NCI-H1436 treated with DMSO at 0.1 percent for 48 hours (cell line): Measurements from ENCODE around the gene CPXM1.

ENCODE experiments used
- DNase-seq: peaks from one replicate; lab custom pipeline; 2025; lab: John Stamatoyannopoulos, UW

CPXM1 gene

GRCh38 chr20:2763186-2763585 is 37.2 kb downstream of the CPXM1 start:
- no peak for DNase-seq

- DNase-seq: no peak
Measured at GRCh38 chr20:2762578-2763131, 37.8 kb downstream of the CPXM1 start.

GRCh38 chr20:2761885-2762284 is 38.5 kb downstream of the CPXM1 start:
- no peak for DNase-seq

DNA sequence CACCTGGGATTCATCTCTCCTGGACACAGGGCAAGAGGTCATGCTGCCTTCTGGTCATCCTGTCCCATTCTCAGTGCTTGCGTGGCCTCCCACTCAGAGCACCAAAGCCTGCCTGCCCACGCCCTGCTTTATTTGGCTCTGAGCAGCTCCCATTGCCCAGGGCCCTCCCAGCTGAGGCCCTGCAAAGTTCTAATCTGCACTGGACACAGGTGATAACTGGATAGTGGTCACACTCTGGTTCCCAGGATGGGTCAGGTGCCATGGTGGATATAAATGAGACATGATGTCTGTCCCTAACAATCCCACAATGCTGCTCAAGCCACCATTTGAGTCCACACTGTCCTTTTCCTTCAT is 39.5 kb downstream of the CPXM1 start:
- no peak for DNase-seq

- DNase-seq: no peak
Measured at GRCh38 chr20:2760297-2760951, 40.0 kb downstream of the CPXM1 start.

- DNase-seq: no peak
Measured at GRCh38 chr20:2759603-2760296, 40.7 kb downstream of the CPXM1 start.

- no peak for DNase-seq
Measured at GRCh38 chr20:2759143-2759542, 41.3 kb downstream of the CPXM1 start.

DNA sequence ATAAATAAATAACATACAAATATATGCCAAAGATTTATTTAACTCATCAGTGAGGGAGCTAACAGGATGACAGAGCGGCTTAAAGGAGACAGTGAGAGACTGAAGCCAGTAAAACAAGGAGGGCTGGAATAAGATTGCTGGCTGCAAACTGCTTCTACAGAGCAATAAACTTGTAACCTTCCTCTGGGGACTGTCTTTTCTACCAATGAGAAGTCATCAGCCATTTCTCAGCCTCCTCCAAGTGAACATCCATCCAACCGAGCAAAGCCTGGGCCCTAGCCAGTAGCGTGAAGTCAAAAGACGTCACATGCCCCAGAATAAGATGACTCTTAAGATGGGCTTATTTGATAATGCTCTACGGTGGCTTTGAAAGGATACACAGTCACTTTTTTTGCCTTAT is 42.5 kb downstream of the CPXM1 start:
- no peak for DNase-seq

DNA sequence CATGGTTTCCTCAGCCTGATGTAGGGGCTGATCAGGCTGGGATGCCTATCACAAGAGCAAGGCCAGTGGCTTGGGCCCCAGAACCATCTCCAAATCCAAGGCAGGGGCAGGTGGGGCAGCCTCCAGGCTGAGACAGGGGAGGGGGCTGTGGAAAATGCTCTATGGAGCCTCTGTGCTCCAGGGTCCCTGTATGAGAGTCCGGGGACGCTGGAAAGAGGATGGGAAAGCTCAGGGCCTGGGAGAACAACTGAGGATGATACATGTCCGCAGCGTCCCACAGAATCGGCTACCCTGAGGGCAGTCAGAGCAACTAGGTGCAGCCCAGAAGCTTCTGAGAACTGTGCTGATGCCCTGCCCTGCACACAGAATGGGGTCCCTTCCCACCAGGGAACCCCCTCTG is 43.4 kb downstream of the CPXM1 start:
- DNase-seq: no peak

DNA sequence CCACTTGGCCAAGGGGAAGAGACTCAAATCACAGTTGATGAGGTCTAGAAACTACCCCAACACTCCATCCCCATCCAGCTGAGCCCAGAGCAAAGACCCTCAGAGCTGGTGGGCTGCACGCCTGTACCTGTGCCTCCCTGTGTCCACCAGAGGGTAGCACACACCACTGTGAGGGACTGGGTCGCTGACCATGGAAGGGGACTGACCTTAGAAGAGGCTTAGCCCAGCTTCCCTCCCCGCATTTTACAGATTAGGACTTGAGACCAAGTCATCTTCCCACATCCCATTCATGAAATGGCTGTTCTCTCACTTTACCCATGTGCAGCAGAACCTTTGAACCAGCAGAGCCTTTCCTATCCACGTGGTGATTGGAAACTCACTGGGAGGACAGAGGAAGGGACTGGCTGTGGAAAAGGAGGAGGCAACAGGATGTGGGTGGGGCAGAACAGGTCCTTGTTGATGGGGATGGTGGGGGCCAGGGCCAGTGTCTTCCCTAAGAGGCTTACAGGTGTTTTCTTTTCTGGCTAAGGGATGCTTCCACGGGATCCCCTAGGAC is 44.3 kb downstream of the CPXM1 start:
- DNase-seq: no peak

- no peak for DNase-seq
Measured at GRCh38 chr20:2755451-2756055, 44.9 kb downstream of the CPXM1 start.

- no peak for DNase-seq
Measured at GRCh38 chr20:2754424-2754823, 46.0 kb downstream of the CPXM1 start.

DNA sequence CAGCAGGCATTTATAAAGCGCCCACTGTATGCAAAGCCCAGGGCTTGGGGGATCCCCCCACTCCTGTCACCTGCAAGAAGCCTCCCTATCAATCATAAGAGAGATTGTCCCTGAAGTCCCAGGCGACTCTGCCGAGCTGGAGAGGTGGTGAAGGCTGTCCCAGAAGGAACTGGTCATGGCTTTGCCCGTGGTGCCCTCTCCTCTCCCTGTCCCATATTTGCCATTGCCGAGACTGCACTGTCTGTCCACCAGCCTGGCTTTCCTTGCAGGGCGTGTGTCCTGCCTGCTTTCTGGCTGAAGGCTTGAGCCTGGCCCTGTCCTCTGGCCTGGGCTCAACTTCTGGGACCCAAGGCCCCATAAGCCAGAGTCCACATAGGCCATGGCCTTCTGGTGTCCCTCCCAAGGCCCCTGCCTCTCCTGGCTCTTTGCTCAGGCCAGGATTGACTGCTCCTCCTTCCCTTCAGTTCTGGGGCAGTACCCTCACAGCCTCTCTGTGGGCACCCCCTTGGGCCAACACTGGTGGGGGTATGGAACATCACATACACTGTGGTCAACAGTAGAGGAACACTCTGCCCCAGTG is 46.9 kb downstream of the CPXM1 start:
- no peak for DNase-seq

GRCh38 chr20:2752567-2753460 is 47.6 kb downstream of the CPXM1 start:
- DNase-seq: no peak

GRCh38 chr20:2751878-2752566 is 48.4 kb downstream of the CPXM1 start:
- no peak for DNase-seq

DNA sequence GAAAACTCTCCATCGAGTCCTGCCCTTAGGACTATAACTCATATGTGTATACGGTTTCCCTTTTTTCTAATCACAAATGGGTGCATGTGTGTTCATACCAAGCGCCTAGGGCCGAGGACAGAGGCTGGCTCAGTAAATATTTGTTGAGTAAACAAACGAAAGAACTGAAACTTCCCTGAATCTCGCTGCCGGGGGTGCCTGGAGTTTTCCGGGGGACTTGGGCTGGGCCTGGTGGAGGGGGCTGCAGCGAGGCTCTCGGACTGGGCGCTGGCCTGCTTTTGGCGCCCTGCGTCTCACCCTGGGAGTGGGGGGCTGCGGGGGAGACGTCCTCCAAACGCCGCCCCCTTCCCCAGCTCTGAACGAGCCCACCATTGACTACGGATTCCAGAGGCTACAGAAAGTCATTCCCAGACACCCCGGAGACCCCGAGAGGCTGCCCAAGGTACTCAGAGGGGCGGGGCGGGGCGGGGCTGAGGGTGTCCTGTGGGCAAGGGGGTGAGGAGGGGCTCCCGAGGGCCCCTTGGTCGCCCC is 49.0 kb downstream of the CPXM1 start:
- DNase-seq: no peak

DNA sequence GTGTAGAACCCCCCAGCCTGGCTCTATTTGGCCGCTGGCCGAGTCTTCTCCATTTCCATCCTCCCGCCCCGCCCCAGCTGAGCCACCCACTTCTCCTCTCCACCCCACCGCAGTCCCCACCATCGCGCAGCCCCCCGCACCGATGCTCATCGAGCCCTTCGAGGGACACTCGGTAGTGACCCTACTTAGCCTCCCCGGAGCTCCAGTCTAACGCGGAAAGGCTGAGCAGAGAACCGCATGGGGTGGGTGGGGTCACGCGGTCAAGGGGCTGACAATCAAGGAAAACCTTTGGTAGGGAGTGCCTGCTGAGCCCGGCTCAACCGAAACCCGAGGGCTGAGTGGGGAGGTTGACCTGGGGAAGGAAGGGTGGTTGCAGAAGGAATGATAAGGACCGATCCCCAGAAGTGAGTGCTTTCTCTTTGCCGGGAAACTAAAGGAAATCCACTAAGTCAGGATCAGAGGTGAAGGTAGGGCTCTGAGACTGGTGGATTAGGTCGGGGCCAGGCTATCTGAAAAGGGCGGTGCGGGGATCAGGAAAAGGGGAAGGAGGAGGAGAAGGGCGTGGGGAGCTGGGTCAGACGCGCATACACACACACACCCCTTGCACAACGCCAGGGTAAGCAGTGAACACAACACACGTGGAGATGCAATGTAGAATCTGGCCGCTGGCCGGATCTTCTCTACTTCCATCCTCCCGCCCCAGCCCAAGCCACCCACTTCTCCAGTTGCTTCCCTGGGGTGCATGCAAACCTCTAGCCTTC is 49.8 kb downstream of the CPXM1 start:
- DNase-seq: no peak

- no peak for DNase-seq
Measured at GRCh38 chr20:2749951-2750490, 50.4 kb downstream of the CPXM1 start.

GRCh38 chr20:2749343-2749950 is 51.0 kb downstream of the CPXM1 start:
- DNase-seq: no peak
